Central memory CD8-positive, alpha-beta T cell (primary cell): Measurements from ENCODE around the gene DRG2.

Experiments used
- ATAC-seq: fragments of 150-1000 bp; cut with Tn5 transposase; replicated peaks from 2 replicates; pipeline ENCODE4 v1.10.0; 2022; ENCODE audit warnings: mild to moderate bottlenecking, moderate FRiP score, moderate number of reproducible peaks; ENCODE audit not compliant: poor library complexity, severe bottlenecking; ENCODE audit errors: extremely low read depth
- DNase-seq, 2 donors: peaks; one replicate each; pipeline ENCODE4 v3.0.0; 2021; ENCODE audit warnings: low spot score in 2 of 2
- H3K27ac Mint-ChIP-seq: one replicate; pipeline ENCODE4 v1.8.0; 2022; ENCODE audit warnings: low read depth, mild to moderate bottlenecking, moderate library complexity, mixed read lengths
- H3K27me3 Mint-ChIP-seq: one replicate; pipeline ENCODE4 v1.8.0; 2022; ENCODE audit warnings: mixed read lengths
- H3K36me3 Mint-ChIP-seq: one replicate; pipeline ENCODE4 v1.8.0; 2022; ENCODE audit warnings: mild to moderate bottlenecking, moderate library complexity, mixed read lengths; ENCODE audit not compliant: insufficient read depth
- H3K4me1 Mint-ChIP-seq: one replicate; pipeline ENCODE4 v1.8.0; 2022; ENCODE audit warnings: mixed read lengths
- H3K4me3 Mint-ChIP-seq: one replicate; pipeline ENCODE4 v1.8.0; 2022; ENCODE audit warnings: mild to moderate bottlenecking, moderate library complexity, mixed read lengths
- H3K9me3 Mint-ChIP-seq: one replicate; pipeline ENCODE4 v1.8.0; 2022; ENCODE audit warnings: mixed read lengths

Gene DRG2

GRCh38 chr17:18087610-18088491, at the start of gene DRG2:
Gene DRG2 (plus strand): TSS chr17:18087948. CDS start chr17:18088024, 76 bp downstream.
- H3K27ac Mint-ChIP-seq, result peak within 1 kb of the TSS; percentile 99
- H3K4me1 Mint-ChIP-seq, result peaks cover 37% of the 10 kb centered on the region
- ATAC-seq (peak; percentile 88), DNase-seq (peak; percentile 84 to 91)
- H3K27me3 Mint-ChIP-seq, result no peaks in the 10 kb centered on the region
- H3K36me3 Mint-ChIP-seq, result peaks cover 15% of the 10 kb centered on the region
- peak within 1 kb of the TSS; percentile 96 for H3K4me3 Mint-ChIP-seq
- no peaks in the 10 kb centered on the region for H3K9me3 Mint-ChIP-seq

- DNase-seq, result no peak
- peaks cover 10% of the 10 kb centered on the region for H3K36me3 Mint-ChIP-seq
- no peaks in the 10 kb centered on the region for H3K27me3 Mint-ChIP-seq
- H3K9me3 Mint-ChIP-seq, result no peaks in the 10 kb centered on the region
- H3K4me1 Mint-ChIP-seq, result peaks cover 66% of the 10 kb centered on the region
- H3K4me3 Mint-ChIP-seq, result peak overlapping the region; percentile 88
- peak overlapping the region; percentile 89 for H3K27ac Mint-ChIP-seq
- no peak for ATAC-seq
Observed at GRCh38 chr17:18038149-18038850, 49.4 kb upstream of the DRG2 start.

GRCh38 chr17:18038861-18039534, 48.8 kb upstream of the DRG2 start, which contains the start of the genes ATPAF2 and GID4:
Gene ATPAF2 (minus strand): TSS chr17:18039168. CDS start chr17:18039013, 155 bp downstream.
Gene GID4 (plus strand): TSS chr17:18039408. CDS start chr17:18039465, 57 bp downstream.
- Mint-ChIP-seq H3K4me1 (peaks cover 60% of the 10 kb centered on the region), H3K9me3 (no peaks in the 10 kb centered on the region), H3K27me3 (no peaks in the 10 kb centered on the region), H3K36me3 (peaks cover 10% of the 10 kb centered on the region), H3K27ac (peak within 1 kb of the TSS; percentile 89), H3K4me3 (peak within 1 kb of the TSS; percentile 88)
- DNase-seq, result peak; percentile 98 to 99
- peak; percentile 94 for ATAC-seq

- Mint-ChIP-seq H3K9me3 (no peaks in the 10 kb centered on the region), H3K27ac (peak overlapping the region; percentile 89), H3K4me3 (peak overlapping the region; percentile 88), H3K27me3 (no peaks in the 10 kb centered on the region), H3K36me3 (peaks cover 10% of the 10 kb centered on the region), H3K4me1 (peaks cover 60% of the 10 kb centered on the region)
- ATAC-seq (peak; percentile 34), DNase-seq (no peak)
Observed at GRCh38 chr17:18039535-18040260, 48.0 kb upstream of the DRG2 start.

- no peak for DNase-seq
- Mint-ChIP-seq H3K27me3 (no peaks in the 10 kb centered on the region), H3K4me1 (peaks cover 60% of the 10 kb centered on the region), H3K9me3 (no peaks in the 10 kb centered on the region), H3K4me3 (peak overlapping the region; percentile 88), H3K36me3 (peaks cover 10% of the 10 kb centered on the region), H3K27ac (peak overlapping the region; percentile 89)
- no peak for ATAC-seq
Observed at GRCh38 chr17:18040261-18040858, 47.4 kb upstream of the DRG2 start.

GRCh38 chr17:18041776-18042175, 46.0 kb upstream of the DRG2 start:
- peak overlapping the region; percentile 32 for H3K27ac Mint-ChIP-seq

GRCh38 chr17:18042983-18043382, 44.8 kb upstream of the DRG2 start:
- no peak for ATAC-seq
- H3K4me1 Mint-ChIP-seq, result peaks cover 45% of the 10 kb centered on the region
- H3K4me3 Mint-ChIP-seq, result no peak overlapping the region
- H3K9me3 Mint-ChIP-seq, result no peaks in the 10 kb centered on the region
- no peaks in the 10 kb centered on the region for H3K27me3 Mint-ChIP-seq
- H3K27ac Mint-ChIP-seq, result no peak overlapping the region
- H3K36me3 Mint-ChIP-seq, result peaks cover 18% of the 10 kb centered on the region
- no peak for DNase-seq

More at GRCh38 chr17:18041776-18042175, 46.0 kb upstream of the DRG2 start:
- ATAC-seq, result no peak
- Mint-ChIP-seq H3K9me3 (no peaks in the 10 kb centered on the region), H3K36me3 (peaks cover 18% of the 10 kb centered on the region), H3K4me1 (peaks cover 54% of the 10 kb centered on the region), H3K27me3 (no peaks in the 10 kb centered on the region), H3K4me3 (no peak overlapping the region)
- DNase-seq, result no peak

- Mint-ChIP-seq H3K9me3 (no peaks in the 10 kb centered on the region), H3K27me3 (no peaks in the 10 kb centered on the region), H3K4me3 (no peak overlapping the region), H3K36me3 (peaks cover 20% of the 10 kb centered on the region), H3K4me1 (peaks cover 40% of the 10 kb centered on the region), H3K27ac (no peak overlapping the region)
- DNase-seq, result no peak
- no peak for ATAC-seq
Observed at GRCh38 chr17:18043491-18043890, 44.3 kb upstream of the DRG2 start.

- no peak overlapping the region for H3K27ac Mint-ChIP-seq
- H3K9me3 Mint-ChIP-seq, result no peaks in the 10 kb centered on the region
Observed at GRCh38 chr17:18044609-18045008, 43.1 kb upstream of the DRG2 start.

GRCh38 chr17:18045691-18046350, 41.9 kb upstream of the DRG2 start:
- Mint-ChIP-seq H3K4me1 (peaks cover 21% of the 10 kb centered on the region), H3K27ac (no peak overlapping the region), H3K4me3 (no peak overlapping the region), H3K27me3 (no peaks in the 10 kb centered on the region), H3K36me3 (peaks cover 12% of the 10 kb centered on the region), H3K9me3 (no peaks in the 10 kb centered on the region)
- no peak for DNase-seq
- ATAC-seq, result no peak

More at GRCh38 chr17:18044609-18045008, 43.1 kb upstream of the DRG2 start:
- ATAC-seq (no peak), DNase-seq (no peak)
- Mint-ChIP-seq H3K36me3 (peaks cover 17% of the 10 kb centered on the region), H3K27me3 (no peaks in the 10 kb centered on the region), H3K4me3 (no peak overlapping the region), H3K4me1 (peaks cover 30% of the 10 kb centered on the region)

GRCh38 chr17:18055597-18055996, 32.2 kb upstream of the DRG2 start:
- ATAC-seq (no peak), DNase-seq (no peak)
- H3K36me3 Mint-ChIP-seq, result peaks cover 27% of the 10 kb centered on the region
- no peaks in the 10 kb centered on the region for H3K9me3 Mint-ChIP-seq
- peaks cover 7% of the 10 kb centered on the region for H3K4me1 Mint-ChIP-seq
- no peak overlapping the region for H3K4me3 Mint-ChIP-seq
- H3K27me3 Mint-ChIP-seq, result no peaks in the 10 kb centered on the region
- H3K27ac Mint-ChIP-seq, result no peak overlapping the region
